SK-N-SH treated with all-trans-retinoic acid at 6 μM for 48 hours (cell line): ENCODE results near the gene PACSIN2.

Experiments
- CSDC2 ChIP-seq: fragments of 250-450 bp; sonication (Bioruptor Pico); IDR thresholded peaks from 2 replicates; pipeline ENCODE4 v1.5.0; 2020; ENCODE audit warnings: mild to moderate bottlenecking, moderate library complexity
- TOX ChIP-seq: fragments of 250-450 bp; sonication (Bioruptor Pico); IDR thresholded peaks from 2 replicates; pipeline ENCODE4 v1.8.0; 2021; ENCODE audit warnings: mild to moderate bottlenecking, moderate library complexity, borderline replicate concordance
- ZFP3 ChIP-seq: fragments of 250-450 bp; sonication (Bioruptor Pico); IDR thresholded peaks from 2 replicates; pipeline ENCODE4 v1.5.0; 2020; ENCODE audit warnings: mild to moderate bottlenecking, moderate library complexity
- TF ChIP-seq, protein P1 (sequence below): fragments of 250-450 bp; sonication (Bioruptor Pico); IDR thresholded peaks from 2 replicates; pipeline ENCODE4 v1.5.1; 2021; ENCODE audit warnings: mild to moderate bottlenecking, moderate library complexity

- no peak for TF ChIP-seq ZFP3 (CRISPR knock-in tag)
- no peak for TF ChIP-seq CSDC2 (CRISPR knock-in tag)
- TF ChIP-seq, protein P1, sequence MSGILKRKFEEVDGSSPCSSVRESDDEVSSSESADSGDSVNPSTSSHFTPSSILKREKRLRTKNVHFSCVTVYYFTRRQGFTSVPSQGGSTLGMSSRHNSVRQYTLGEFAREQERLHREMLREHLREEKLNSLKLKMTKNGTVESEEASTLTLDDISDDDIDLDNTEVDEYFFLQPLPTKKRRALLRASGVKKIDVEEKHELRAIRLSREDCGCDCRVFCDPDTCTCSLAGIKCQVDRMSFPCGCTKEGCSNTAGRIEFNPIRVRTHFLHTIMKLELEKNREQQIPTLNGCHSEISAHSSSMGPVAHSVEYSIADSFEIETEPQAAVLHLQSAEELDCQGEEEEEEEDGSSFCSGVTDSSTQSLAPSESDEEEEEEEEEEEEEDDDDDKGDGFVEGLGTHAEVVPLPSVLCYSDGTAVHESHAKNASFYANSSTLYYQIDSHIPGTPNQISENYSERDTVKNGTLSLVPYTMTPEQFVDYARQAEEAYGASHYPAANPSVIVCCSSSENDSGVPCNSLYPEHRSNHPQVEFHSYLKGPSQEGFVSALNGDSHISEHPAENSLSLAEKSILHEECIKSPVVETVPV (CRISPR knock-in tag): no peak
- TF ChIP-seq TOX: no peak
Observed at GRCh38 chr22:42829302-42829701, 185.6 kb downstream of the PACSIN2 start.
